GM21619 (cell line): ENCODE measurements around the gene IGF1R.
"Not testable (repeated sequence)": the region's sequence is repeated elsewhere in the genome, so short reads cannot be mapped to it uniquely, and the experiment has no call there.

Experiments
- ATAC-seq: cut with Tn5 transposase; IDR thresholded peaks from one replicate; pipeline ENCODE4 v1.9.1; 2021; ENCODE audit not compliant: unreplicated experiment

IGF1R gene

GRCh38 chr15:98954411-98954810 is 306.1 kb downstream of the IGF1R start:
- no peak for ATAC-seq

GRCh38 chr15:98955331-98955730 is 307.0 kb downstream of the IGF1R start:
- ATAC-seq, result no peak

GRCh38 chr15:98955961-98956723 is 307.8 kb downstream of the IGF1R start:
- no peak for ATAC-seq

- no peak for ATAC-seq
Measured at GRCh38 chr15:98956796-98957553, 308.6 kb downstream of the IGF1R start.

GRCh38 chr15:98957655-98958054 is 309.3 kb downstream of the IGF1R start:
- ATAC-seq, result no peak

- no peak for ATAC-seq
Measured at GRCh38 chr15:98958076-98958475, 309.7 kb downstream of the IGF1R start.

- no peak for ATAC-seq
Measured at GRCh38 chr15:98958918-98959639, 310.7 kb downstream of the IGF1R start.

- ATAC-seq, result no peak
Measured at GRCh38 chr15:98959640-98960007, 311.3 kb downstream of the IGF1R start.

GRCh38 chr15:98960555-98961050 is 312.3 kb downstream of the IGF1R start:
- no peak for ATAC-seq

- no peak for ATAC-seq
Measured at GRCh38 chr15:98963444-98963843, 315.1 kb downstream of the IGF1R start.

- ATAC-seq, result no peak
Measured at GRCh38 chr15:98964466-98965133, 316.3 kb downstream of the IGF1R start.

- ATAC-seq, result not testable (repeated sequence)
Measured at GRCh38 chr15:98965134-98965491, 316.8 kb downstream of the IGF1R start.

- ATAC-seq, result no peak
Measured at GRCh38 chr15:98965597-98965996, 317.3 kb downstream of the IGF1R start.

- no peak for ATAC-seq
Measured at GRCh38 chr15:98966091-98966787, 317.9 kb downstream of the IGF1R start.

- no peak for ATAC-seq
Measured at GRCh38 chr15:98967096-98967495, 318.8 kb downstream of the IGF1R start.

GRCh38 chr15:98967916-98968315 is 319.6 kb downstream of the IGF1R start:
- no peak for ATAC-seq

- no peak for ATAC-seq
Measured at GRCh38 chr15:98968576-98968975, 320.2 kb downstream of the IGF1R start.

GRCh38 chr15:98969126-98969735 is 320.9 kb downstream of the IGF1R start:
- no peak for ATAC-seq

- ATAC-seq, result no peak
Measured at GRCh38 chr15:98970799-98971198, 322.5 kb downstream of the IGF1R start.

GRCh38 chr15:98976500-98976899 is 328.2 kb downstream of the IGF1R start:
- ATAC-seq, result no peak
